ENCODE results near the gene BAG5. TPM values are rescaled to one million over a fixed set of nuclear protein-coding genes. Genes with fewer than 3 reads are reported as not detected.

Gene BAG5
- total RNA-seq, 2 donors from 2014 or later, result 27.0 to 29.9 TPM

Other genes with a start within 250 kb of the BAG5 start
- gene EIF5, start 228.4 kb downstream of the BAG5 start, total RNA-seq, result 100 to 1,000 TPM; 222 to 295 TPM
- gene MARK3, start 177.2 kb downstream of the BAG5 start, total RNA-seq, result 10 to 100 TPM; 55.6 to 68.4 TPM
- gene CKB, start 39.8 kb downstream of the BAG5 start, total RNA-seq, result 1,000 to 10,000 TPM; 1,945 to 3,680 TPM
- gene TRMT61A, start 33.5 kb downstream of the BAG5 start, total RNA-seq, result 10 to 100 TPM; 10.1 to 10.6 TPM
- gene COA8, start 303 bp upstream of the BAG5 start, total RNA-seq, result 10 to 100 TPM; 27.4 to 33.4 TPM
- gene KLC1, start 66.6 kb upstream of the BAG5 start, total RNA-seq, result 10 to 100 TPM; 83.6 to 88.0 TPM
- 10 to 100 TPM in 1 of 2 donors, 1 to 10 TPM in 1; 7.9 to 16.2 TPM for gene XRCC3, start 152.8 kb upstream of the BAG5 start, total RNA-seq
- 10 to 100 TPM; 51.2 to 54.9 TPM for gene ZFYVE21, start 153.2 kb upstream of the BAG5 start, total RNA-seq

Data from left colon (tissue), 2 donors.